PFSK-1 (cell line): ENCODE results near the gene MAP3K9.

ENCODE experiments used
- FOXP2 ChIP-seq: optimal IDR thresholded peaks from 2 replicates; pipeline ENCODE3; 2011; ENCODE audit warnings: borderline replicate concordance, control low read depth, inconsistent platforms; ENCODE audit not compliant: insufficient read depth; ENCODE audit errors: extremely low read length, extremely low read depth
- POLR2AphosphoS5 ChIP-seq: IDR thresholded peaks from 2 replicates; pipeline ENCODE4 v1.6.1; 2012; ENCODE audit warnings: low read depth, mild to moderate bottlenecking, control low read depth, low read length, moderate library complexity
- SIN3A ChIP-seq: IDR thresholded peaks from 2 replicates; pipeline ENCODE4 v1.6.1; 2012; ENCODE audit warnings: mild to moderate bottlenecking, low read length, moderate library complexity, borderline replicate concordance; ENCODE audit not compliant: insufficient read depth
- TAF1 ChIP-seq: IDR thresholded peaks from 2 replicates; pipeline ENCODE4 v1.6.1; 2012; ENCODE audit warnings: low read length, control low read depth, borderline replicate concordance; ENCODE audit not compliant: insufficient read depth
- TF ChIP-seq, protein P1 (sequence below), 2 experiments: IDR thresholded peaks; 2 replicates each; pipeline versions ENCODE4 v1.6.1 to v1.8.0; 2011 to 2012; ENCODE audit warnings: low read depth in 2 of 2, low read length in 2 of 2, control low read depth in 1 of 2, inconsistent platforms in 1 of 2, mild to moderate bottlenecking in 1 of 2, moderate library complexity in 1 of 2; ENCODE audit not compliant: insufficient read depth in 1 of 2

The MAP3K9 gene

DNA sequence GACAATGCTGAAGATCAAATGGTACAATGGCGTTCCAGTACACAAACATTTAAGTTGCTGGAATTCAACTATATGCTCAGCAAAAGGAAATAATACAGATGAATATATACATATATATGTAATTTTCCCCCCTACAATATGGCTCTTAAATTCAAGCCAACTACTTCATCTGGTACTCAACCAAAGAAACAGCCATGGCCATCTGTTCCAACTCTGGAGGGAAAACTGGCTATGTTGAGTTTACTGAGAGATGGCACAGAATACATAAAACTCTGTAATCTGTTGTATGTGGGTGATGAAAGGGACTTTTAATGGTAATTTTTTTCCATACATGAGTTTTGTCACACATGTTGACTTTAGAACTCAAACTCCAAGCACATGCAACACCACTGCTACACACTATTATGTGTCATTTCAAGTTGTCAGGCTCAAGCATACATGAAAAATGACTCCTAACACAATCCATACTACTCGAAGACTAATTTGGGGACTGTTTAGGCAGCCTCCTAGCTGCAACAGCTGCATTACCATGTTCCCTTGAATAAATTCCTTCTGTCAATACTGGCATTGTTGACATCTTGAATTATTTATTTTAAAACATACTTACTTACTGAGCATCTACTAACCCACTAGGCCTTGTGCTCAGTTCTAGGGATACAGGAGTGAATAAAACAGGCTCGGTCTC lies 38.2 kb upstream of the MAP3K9 start:
- TF ChIP-seq SIN3A (no peak), FOXP2 (no peak), TAF1 (no peak), POLR2AphosphoS5 (no peak)
- TF ChIP-seq, protein P1, sequence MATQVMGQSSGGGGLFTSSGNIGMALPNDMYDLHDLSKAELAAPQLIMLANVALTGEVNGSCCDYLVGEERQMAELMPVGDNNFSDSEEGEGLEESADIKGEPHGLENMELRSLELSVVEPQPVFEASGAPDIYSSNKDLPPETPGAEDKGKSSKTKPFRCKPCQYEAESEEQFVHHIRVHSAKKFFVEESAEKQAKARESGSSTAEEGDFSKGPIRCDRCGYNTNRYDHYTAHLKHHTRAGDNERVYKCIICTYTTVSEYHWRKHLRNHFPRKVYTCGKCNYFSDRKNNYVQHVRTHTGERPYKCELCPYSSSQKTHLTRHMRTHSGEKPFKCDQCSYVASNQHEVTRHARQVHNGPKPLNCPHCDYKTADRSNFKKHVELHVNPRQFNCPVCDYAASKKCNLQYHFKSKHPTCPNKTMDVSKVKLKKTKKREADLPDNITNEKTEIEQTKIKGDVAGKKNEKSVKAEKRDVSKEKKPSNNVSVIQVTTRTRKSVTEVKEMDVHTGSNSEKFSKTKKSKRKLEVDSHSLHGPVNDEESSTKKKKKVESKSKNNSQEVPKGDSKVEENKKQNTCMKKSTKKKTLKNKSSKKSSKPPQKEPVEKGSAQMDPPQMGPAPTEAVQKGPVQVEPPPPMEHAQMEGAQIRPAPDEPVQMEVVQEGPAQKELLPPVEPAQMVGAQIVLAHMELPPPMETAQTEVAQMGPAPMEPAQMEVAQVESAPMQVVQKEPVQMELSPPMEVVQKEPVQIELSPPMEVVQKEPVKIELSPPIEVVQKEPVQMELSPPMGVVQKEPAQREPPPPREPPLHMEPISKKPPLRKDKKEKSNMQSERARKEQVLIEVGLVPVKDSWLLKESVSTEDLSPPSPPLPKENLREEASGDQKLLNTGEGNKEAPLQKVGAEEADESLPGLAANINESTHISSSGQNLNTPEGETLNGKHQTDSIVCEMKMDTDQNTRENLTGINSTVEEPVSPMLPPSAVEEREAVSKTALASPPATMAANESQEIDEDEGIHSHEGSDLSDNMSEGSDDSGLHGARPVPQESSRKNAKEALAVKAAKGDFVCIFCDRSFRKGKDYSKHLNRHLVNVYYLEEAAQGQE (IDR thresholded peaks at IDR 0.05; ENCODE audit: insufficient read depth in 1 of 2, low read depth in 2 of 2, low read length in 2 of 2), result no peak

DNA sequence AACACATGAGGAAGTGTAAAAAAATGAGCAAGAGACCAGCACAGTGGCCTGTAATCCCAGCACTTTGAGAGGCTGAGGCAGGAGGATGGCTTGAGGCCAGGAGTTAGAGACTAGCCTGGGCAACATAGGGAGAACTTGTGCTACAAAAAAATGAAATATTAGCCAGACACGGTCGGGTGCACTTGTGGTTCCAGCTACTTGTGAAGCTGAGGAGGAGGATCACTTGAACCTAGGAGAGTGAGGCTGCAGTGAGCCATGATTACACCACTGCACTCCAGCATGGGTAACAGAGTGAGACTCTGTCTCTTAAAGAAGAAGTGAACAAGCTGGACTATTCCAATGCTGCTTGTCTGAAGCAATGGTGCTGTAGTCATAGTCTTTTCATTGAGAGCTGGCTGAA lies 36.3 kb upstream of the MAP3K9 start:
- TF ChIP-seq FOXP2 (no peak), POLR2AphosphoS5 (no peak), TAF1 (no peak), SIN3A (no peak)
- TF ChIP-seq, protein P1 (IDR thresholded peaks at IDR 0.05; ENCODE audit: insufficient read depth in 1 of 2, low read depth in 2 of 2, low read length in 2 of 2), result no peak

DNA sequence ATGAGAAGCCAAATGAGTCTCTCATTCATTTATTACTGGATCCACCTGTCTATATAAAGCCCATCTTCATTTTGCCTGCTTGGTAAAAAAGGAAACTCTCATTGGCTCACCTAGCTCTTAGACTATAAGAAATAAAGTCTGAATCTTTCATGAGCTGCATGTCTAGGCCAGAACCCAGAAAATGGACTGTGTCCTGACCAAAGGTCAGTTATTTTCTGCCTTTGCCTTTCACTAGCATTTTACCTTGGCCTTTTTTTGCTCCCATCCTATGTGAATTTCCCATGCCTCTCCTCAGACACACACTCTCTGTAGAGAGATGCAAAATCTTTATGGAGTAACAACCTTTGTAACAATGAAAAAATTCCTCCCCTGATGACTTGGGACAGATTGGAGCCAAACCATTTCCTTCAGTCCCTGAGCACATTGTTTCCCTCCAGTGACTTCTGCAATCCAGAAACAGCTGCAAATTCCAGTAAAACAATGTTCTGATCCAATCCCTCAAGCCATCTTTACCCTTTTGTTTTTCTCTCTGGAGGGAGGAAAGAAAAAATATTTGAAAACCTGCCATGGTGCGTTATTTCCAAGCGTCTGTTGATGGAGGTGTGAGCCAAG lies 33.6 kb upstream of the MAP3K9 start:
- TF ChIP-seq SIN3A, result no peak
- TF ChIP-seq FOXP2, result no peak
- no peak for TF ChIP-seq POLR2AphosphoS5
- TF ChIP-seq, protein P1 (IDR thresholded peaks at IDR 0.05; ENCODE audit: insufficient read depth in 1 of 2, low read depth in 2 of 2, low read length in 2 of 2), result no peak
- TF ChIP-seq TAF1, result no peak

DNA sequence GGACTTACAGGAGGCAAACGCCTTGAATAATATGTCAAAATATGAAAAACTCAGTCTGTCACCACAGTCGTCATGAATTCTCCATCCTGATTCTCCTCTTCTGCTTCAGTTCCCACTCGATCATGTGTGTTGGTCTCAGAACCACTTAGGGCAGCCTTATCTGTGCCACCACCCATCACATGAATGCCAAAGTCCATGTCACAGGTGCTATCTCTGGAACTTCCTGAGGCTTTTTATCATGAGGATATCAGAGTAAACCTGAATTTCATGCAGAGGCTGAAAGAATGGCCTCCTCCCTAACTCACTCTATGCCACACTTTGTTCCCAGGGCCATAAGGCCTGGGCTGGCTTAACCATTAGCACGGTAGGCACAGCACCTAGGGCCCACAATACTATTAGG lies 28.8 kb upstream of the MAP3K9 start:
- no peak for TF ChIP-seq POLR2AphosphoS5
- no peak for TF ChIP-seq TAF1
- no peak for TF ChIP-seq FOXP2
- no peak for TF ChIP-seq SIN3A
- TF ChIP-seq, protein P1 (IDR thresholded peaks at IDR 0.05; ENCODE audit: insufficient read depth in 1 of 2, low read depth in 2 of 2, low read length in 2 of 2), result no peak

DNA sequence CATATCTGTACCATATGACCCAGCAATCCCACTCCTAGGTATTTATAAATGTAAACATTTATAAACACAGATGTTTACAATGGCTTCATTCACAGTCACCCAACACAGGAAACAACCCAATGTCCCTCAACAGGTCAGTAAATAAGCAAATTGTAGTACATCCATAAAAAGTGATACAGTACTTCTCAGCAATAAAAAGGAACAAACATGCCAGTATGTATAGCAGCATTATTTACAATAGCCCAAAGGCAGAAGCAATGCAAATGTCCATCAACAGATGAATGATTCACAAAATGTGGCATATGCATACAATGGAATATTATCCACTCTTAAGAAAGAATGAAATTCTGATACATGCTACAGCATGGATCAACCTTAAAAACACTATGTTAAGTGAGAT lies 27.6 kb upstream of the MAP3K9 start:
- no peak for TF ChIP-seq SIN3A
- TF ChIP-seq FOXP2, result no peak
- no peak for TF ChIP-seq POLR2AphosphoS5
- TF ChIP-seq TAF1, result no peak
- TF ChIP-seq, protein P1 (IDR thresholded peaks at IDR 0.05; ENCODE audit: insufficient read depth in 1 of 2, low read depth in 2 of 2, low read length in 2 of 2), result no peak
